OCI-LY7 (cell line): ENCODE data around the gene ECI1.

ENCODE experiments used
- EZH2phosphoT487 ChIP-seq: fragments of 200-600 bp; sonication (generic); IDR thresholded peaks from 2 replicates; pipeline ENCODE4 v1.6.1; 2018; ENCODE audit warnings: low read depth, borderline replicate concordance, mild to moderate bottlenecking, mixed run types, antibody characterized with exemption, low read length, moderate library complexity, mixed read lengths
- TF ChIP-seq, protein P1 (sequence below): fragments of 200-600 bp; sonication (generic); conservative IDR thresholded peaks from 2 replicates; pipeline ENCODE4 v1.5.1; 2014; ENCODE audit warnings: mild to moderate bottlenecking, antibody characterized with exemption, low read length, moderate library complexity, mixed read lengths

DNA sequence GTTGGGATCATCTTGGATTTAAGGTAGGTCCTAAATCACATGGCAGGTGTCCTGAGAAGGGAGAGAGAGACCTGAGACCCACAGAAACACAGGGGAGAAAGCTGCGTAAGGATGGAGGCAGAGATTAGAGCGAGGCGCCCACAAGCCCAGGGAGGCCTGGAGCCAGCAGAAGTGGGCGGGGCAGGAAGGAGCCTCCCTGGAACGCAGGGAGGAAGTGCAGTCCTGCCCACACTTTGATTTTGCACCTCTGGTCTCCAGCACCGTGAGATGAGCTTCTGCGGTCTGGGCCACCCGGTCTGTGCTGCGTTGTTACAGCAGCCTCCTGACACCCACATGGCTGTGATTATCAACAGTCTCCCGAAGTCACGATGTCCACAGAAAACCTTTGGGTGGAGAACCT, 8.8 kb downstream of the ECI1 start:
- TF ChIP-seq, protein P1, sequence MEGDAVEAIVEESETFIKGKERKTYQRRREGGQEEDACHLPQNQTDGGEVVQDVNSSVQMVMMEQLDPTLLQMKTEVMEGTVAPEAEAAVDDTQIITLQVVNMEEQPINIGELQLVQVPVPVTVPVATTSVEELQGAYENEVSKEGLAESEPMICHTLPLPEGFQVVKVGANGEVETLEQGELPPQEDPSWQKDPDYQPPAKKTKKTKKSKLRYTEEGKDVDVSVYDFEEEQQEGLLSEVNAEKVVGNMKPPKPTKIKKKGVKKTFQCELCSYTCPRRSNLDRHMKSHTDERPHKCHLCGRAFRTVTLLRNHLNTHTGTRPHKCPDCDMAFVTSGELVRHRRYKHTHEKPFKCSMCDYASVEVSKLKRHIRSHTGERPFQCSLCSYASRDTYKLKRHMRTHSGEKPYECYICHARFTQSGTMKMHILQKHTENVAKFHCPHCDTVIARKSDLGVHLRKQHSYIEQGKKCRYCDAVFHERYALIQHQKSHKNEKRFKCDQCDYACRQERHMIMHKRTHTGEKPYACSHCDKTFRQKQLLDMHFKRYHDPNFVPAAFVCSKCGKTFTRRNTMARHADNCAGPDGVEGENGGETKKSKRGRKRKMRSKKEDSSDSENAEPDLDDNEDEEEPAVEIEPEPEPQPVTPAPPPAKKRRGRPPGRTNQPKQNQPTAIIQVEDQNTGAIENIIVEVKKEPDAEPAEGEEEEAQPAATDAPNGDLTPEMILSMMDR = no peak
- TF ChIP-seq EZH2phosphoT487 = no peak
